ENCODE results near the gene CCT6A.
"Not testable (repeated sequence)": the region's sequence is repeated elsewhere in the genome, so short reads cannot be mapped to it uniquely, and the experiment has no call there.

Gene CCT6A

GRCh38 chr7:56099653-56100052 lies 48.1 kb downstream of the CCT6A start:
- no peak overlapping the region for H3K4me3 ChIP-seq (ENCODE audit: low read length)
- TF ChIP-seq ZNF274 (IDR thresholded peaks at IDR 0.05; ENCODE audit: low read depth, low read length): no peak

GRCh38 chr7:56104138-56104537 lies 52.6 kb downstream of the CCT6A start:
- not testable (repeated sequence) for H3K4me3 ChIP-seq (ENCODE audit: low read length)

GRCh38 chr7:56105508-56105907 lies 53.9 kb downstream of the CCT6A start:
- peak overlapping the region; percentile 97 for H3K4me3 ChIP-seq (ENCODE audit: low read length)

GRCh38 chr7:56106108-56107073 lies 54.8 kb downstream of the CCT6A start, which contains the start of gene CHCHD2:
CHCHD2 (minus strand) TSS chr7:56106476; CDS start chr7:56106413, 63 bp downstream.
- peak within 1 kb of the TSS; percentile 97 for H3K4me3 ChIP-seq (ENCODE audit: low read length)
- no peak for TF ChIP-seq ZNF274 (IDR thresholded peaks at IDR 0.05; ENCODE audit: low read depth, low read length)

More at GRCh38 chr7:56105508-56105907, 53.9 kb downstream of the CCT6A start:
- TF ChIP-seq ZNF274 (IDR thresholded peaks at IDR 0.05; ENCODE audit: low read depth, low read length): no peak

- H3K4me3 ChIP-seq (ENCODE audit: low read length): no peak overlapping the region
- TF ChIP-seq ZNF274 (IDR thresholded peaks at IDR 0.05; ENCODE audit: low read depth, low read length): no peak
These were observed 56.3 kb downstream of the CCT6A start for GRCh38 chr7:56107954-56108258.

GRCh38 chr7:56110611-56111010 lies 59.0 kb downstream of the CCT6A start:
- TF ChIP-seq ZNF274 (IDR thresholded peaks at IDR 0.05; ENCODE audit: low read depth, low read length): no peak
- no peak overlapping the region for H3K4me3 ChIP-seq (ENCODE audit: low read length)

GRCh38 chr7:56112244-56112643 lies 60.7 kb downstream of the CCT6A start:
- not testable (repeated sequence) for H3K4me3 ChIP-seq (ENCODE audit: low read length)

All from GM08714 (cell line).